Activated naive CD8-positive, alpha-beta T cell treated with anti-CD3 and anti-CD28 coated beads, Interleukin-2, amount 50 U/mL, for 24 hours (primary cell): ENCODE results near the gene ZSCAN5B.
"Not testable (repeated sequence)": the region's sequence is repeated elsewhere in the genome, so short reads cannot be mapped to it uniquely, and the experiment has no call there.

Experiments used
- ATAC-seq: fragments of 150-1000 bp; cut with Tn5 transposase; one replicate; pipeline ENCODE4 v1.10.0; 2021
- DNase-seq: peaks from one replicate; pipeline ENCODE4 v3.0.0; 2021
- H3K27ac Mint-ChIP-seq: one replicate; pipeline ENCODE4 v1.8.0; 2021; ENCODE audit warnings: mild to moderate bottlenecking, mixed read lengths
- H3K27me3 Mint-ChIP-seq: one replicate; pipeline ENCODE4 v1.8.0; 2021; ENCODE audit warnings: mixed read lengths
- H3K36me3 Mint-ChIP-seq: one replicate; pipeline ENCODE4 v1.8.0; 2021; ENCODE audit warnings: low read depth, mixed read lengths
- H3K4me1 Mint-ChIP-seq: one replicate; pipeline ENCODE4 v1.8.0; 2021; ENCODE audit warnings: mixed read lengths
- H3K4me3 Mint-ChIP-seq: one replicate; pipeline ENCODE4 v1.8.0; 2021; ENCODE audit warnings: mild to moderate bottlenecking, moderate library complexity, mixed read lengths
- H3K9me3 Mint-ChIP-seq: one replicate; pipeline ENCODE4 v1.8.0; 2021; ENCODE audit warnings: mixed read lengths

Gene ZSCAN5B, protein sequence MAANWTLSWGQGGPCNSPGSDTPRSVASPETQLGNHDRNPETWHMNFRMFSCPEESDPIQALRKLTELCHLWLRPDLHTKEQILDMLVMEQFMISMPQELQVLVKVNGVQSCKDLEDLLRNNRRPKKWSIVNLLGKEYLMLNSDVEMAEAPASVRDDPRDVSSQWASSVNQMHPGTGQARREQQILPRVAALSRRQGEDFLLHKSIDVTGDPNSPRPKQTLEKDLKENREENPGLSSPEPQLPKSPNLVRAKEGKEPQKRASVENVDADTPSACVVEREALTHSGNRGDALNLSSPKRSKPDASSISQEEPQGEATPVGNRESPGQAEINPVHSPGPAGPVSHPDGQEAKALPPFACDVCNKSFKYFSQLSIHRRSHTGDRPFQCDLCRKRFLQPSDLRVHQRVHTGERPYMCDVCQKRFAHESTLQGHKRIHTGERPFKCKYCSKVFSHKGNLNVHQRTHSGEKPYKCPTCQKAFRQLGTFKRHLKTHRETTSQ

GRCh38 chr19:56197646-56198045 lies at the start of gene ZSCAN5B:
TSS of gene ZSCAN5B (minus strand) at chr19:56197783. CDS start at chr19:56193052, 4,731 bp downstream.
- not testable (repeated sequence) for H3K4me3 Mint-ChIP-seq, ATAC-seq, H3K27me3 Mint-ChIP-seq, DNase-seq, H3K36me3 Mint-ChIP-seq, H3K9me3 Mint-ChIP-seq, H3K4me1 Mint-ChIP-seq, H3K27ac Mint-ChIP-seq

DNA sequence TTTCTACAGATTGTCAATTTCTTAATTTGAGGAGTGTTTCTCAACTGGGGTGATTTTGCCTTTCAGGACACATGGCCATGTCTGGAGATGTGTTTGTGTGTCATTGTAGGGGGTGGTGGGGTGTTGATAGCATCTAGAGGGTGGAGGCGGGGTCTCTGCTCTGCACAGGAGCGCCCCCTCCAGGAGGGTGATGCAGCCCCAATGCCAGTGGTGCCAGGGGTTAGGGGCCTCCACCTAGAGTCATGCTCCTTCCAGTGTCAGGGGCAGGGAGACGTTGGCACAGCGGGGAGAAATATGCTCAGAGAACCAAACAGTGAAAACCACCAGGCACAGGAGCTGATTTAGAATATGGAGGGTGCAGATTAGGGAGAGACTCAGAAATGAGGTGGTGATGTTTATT lies 48.2 kb upstream of the ZSCAN5B start:
- H3K27ac Mint-ChIP-seq, ATAC-seq, H3K9me3 Mint-ChIP-seq: not testable (repeated sequence)

GRCh38 chr19:56245121-56245740 lies 47.6 kb upstream of the ZSCAN5B start:
- no peak for ATAC-seq
- DNase-seq, result no peak
- no peaks in the 10 kb centered on the region for H3K27me3 Mint-ChIP-seq
- no peak overlapping the region for H3K4me3 Mint-ChIP-seq
- H3K4me1 Mint-ChIP-seq, result no peaks in the 10 kb centered on the region
- H3K27ac Mint-ChIP-seq, result no peak overlapping the region
- H3K9me3 Mint-ChIP-seq, result no peaks in the 10 kb centered on the region
- H3K36me3 Mint-ChIP-seq, result no peaks in the 10 kb centered on the region

More for the DNA sequence above, 48.2 kb upstream of the ZSCAN5B start:
- H3K27me3 Mint-ChIP-seq, H3K4me3 Mint-ChIP-seq, DNase-seq, H3K4me1 Mint-ChIP-seq, H3K36me3 Mint-ChIP-seq: not testable (repeated sequence)

DNA sequence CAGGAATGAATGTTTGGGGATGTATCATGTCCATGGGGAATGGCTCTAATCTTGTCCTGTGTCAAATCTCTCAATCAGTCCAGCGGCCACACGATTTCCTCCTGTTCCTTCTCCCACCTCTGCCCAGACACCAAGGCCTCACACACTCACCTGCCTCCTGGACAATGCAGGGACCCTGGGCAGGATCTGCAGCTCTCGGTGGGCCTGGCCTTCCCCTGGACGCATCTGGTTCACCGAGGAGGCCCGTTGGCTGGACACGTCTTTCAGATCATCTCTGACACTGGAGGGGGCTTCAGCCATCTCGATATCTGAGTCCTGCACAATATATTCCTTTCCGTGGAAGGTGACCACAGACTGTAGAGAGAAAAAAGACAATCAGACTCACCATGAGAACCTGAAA lies 25.9 kb upstream of the ZSCAN5B start:
- no peak for ATAC-seq
- no peaks in the 10 kb centered on the region for H3K9me3 Mint-ChIP-seq
- H3K27ac Mint-ChIP-seq, result no peak overlapping the region
- no peaks in the 10 kb centered on the region for H3K4me1 Mint-ChIP-seq
- no peak overlapping the region for H3K4me3 Mint-ChIP-seq
- DNase-seq, result no peak
- H3K36me3 Mint-ChIP-seq, result peaks cover 2% of the 10 kb centered on the region
- H3K27me3 Mint-ChIP-seq, result peaks cover 2% of the 10 kb centered on the region

GRCh38 chr19:56222901-56223300 lies 25.3 kb upstream of the ZSCAN5B start:
- H3K27ac Mint-ChIP-seq, result no peak overlapping the region
- peaks cover 5% of the 10 kb centered on the region for H3K27me3 Mint-ChIP-seq
- no peak for ATAC-seq
- H3K4me3 Mint-ChIP-seq, result no peak overlapping the region
- no peaks in the 10 kb centered on the region for H3K9me3 Mint-ChIP-seq
- H3K4me1 Mint-ChIP-seq, result peaks cover 2% of the 10 kb centered on the region
- DNase-seq, result no peak
- peaks cover 2% of the 10 kb centered on the region for H3K36me3 Mint-ChIP-seq

DNA sequence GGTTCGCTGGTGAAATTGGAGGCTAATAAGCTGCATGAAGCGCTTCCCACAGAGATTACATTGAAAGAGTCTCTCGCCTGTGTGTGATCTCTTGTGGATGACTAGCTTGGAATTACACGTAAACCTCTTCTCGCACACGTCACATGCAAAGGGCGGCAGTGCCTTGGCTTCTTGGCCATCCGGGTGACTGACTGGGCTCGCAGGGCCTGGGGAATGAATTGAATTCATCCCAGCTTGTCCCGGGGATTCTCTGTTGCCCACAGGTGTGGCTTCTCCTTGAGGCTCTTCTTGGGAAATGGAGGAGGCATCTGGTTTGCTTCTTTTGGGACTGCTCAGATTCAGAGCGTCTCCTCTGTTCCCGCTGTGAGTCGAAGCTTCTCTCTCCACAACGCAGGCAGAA lies 24.3 kb upstream of the ZSCAN5B start:
- no peak for ATAC-seq

GRCh38 chr19:56221442-56221841 lies 23.9 kb upstream of the ZSCAN5B start:
- DNase-seq, H3K27ac Mint-ChIP-seq, H3K4me3 Mint-ChIP-seq, H3K36me3 Mint-ChIP-seq, H3K4me1 Mint-ChIP-seq, ATAC-seq, H3K9me3 Mint-ChIP-seq: not testable (repeated sequence)
- peaks cover 14% of the 10 kb centered on the region for H3K27me3 Mint-ChIP-seq

More for the DNA sequence above, 24.3 kb upstream of the ZSCAN5B start:
- no peak overlapping the region for H3K4me3 Mint-ChIP-seq
- H3K4me1 Mint-ChIP-seq, result peaks cover 2% of the 10 kb centered on the region
- no peak for DNase-seq
- H3K9me3 Mint-ChIP-seq, result no peaks in the 10 kb centered on the region
- H3K36me3 Mint-ChIP-seq, result peaks cover 2% of the 10 kb centered on the region
- H3K27ac Mint-ChIP-seq, result no peak overlapping the region
- H3K27me3 Mint-ChIP-seq, result peaks cover 10% of the 10 kb centered on the region

DNA sequence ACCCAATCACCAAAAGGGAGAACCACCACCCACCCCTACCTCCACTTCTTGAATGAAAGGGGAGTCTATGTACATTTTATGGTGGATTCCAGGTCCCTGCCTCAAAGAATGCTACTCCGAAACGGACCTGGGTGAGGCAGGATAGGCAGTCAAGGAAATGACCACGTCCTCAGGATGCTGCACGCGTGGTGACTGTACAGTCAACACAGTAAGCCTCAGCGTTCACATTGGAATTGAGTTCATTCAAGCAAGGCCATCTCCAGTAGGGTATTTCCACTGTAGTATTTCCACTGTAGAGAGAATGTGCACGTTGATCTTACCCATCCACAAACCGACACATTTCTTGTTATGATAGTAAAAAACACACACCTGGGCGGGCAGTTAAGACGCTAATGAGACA lies 21.4 kb upstream of the ZSCAN5B start:
- no peak for DNase-seq
- Mint-ChIP-seq H3K4me1 (peaks cover 2% of the 10 kb centered on the region), H3K9me3 (no peaks in the 10 kb centered on the region), H3K27me3 (peaks cover 32% of the 10 kb centered on the region), H3K27ac (no peak overlapping the region), H3K36me3 (peaks cover 2% of the 10 kb centered on the region), H3K4me3 (no peak overlapping the region)
- no peak for ATAC-seq

GRCh38 chr19:56217039-56217949 lies 19.7 kb upstream of the ZSCAN5B start:
- no peak overlapping the region for H3K4me3 Mint-ChIP-seq

GRCh38 chr19:56211718-56212117 lies 14.1 kb upstream of the ZSCAN5B start:
- Mint-ChIP-seq H3K4me1 (no peaks in the 10 kb centered on the region), H3K9me3 (no peaks in the 10 kb centered on the region), H3K4me3 (no peak overlapping the region), H3K27ac (no peak overlapping the region), H3K27me3 (peaks cover 25% of the 10 kb centered on the region), H3K36me3 (no peaks in the 10 kb centered on the region)
- DNase-seq (no peak), ATAC-seq (no peak)

More at GRCh38 chr19:56217039-56217949, 19.7 kb upstream of the ZSCAN5B start:
- DNase-seq, result no peak
- ATAC-seq, result no peak
- Mint-ChIP-seq H3K4me1 (peaks cover 2% of the 10 kb centered on the region), H3K36me3 (peaks cover 2% of the 10 kb centered on the region), H3K9me3 (no peaks in the 10 kb centered on the region), H3K27me3 (peaks cover 32% of the 10 kb centered on the region), H3K27ac (no peak overlapping the region)

GRCh38 chr19:56210036-56210435 lies 12.5 kb upstream of the ZSCAN5B start:
- not testable (repeated sequence) for H3K36me3 Mint-ChIP-seq, ATAC-seq, H3K9me3 Mint-ChIP-seq, H3K4me3 Mint-ChIP-seq, DNase-seq, H3K4me1 Mint-ChIP-seq, H3K27ac Mint-ChIP-seq
- H3K27me3 Mint-ChIP-seq, result peaks cover 12% of the 10 kb centered on the region

DNA sequence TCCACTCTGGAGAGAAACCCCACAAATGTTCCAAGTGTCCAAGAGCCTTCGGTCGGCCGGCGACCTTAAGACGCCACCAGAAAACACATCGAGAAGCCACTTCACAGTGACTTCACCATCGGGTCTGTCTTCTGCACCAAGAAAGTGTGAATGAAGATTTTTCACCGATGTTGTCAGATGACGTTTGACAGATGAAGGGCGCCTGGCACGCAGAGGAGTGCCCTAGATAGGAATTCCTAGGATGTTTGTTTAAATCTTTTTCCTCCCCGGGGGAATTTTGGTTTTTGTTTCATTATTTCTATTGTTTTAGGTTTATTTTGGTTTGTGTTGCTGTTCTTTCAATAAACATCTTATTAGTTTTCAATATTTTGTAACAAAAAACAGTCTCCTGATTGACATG lies 11.5 kb upstream of the ZSCAN5B start:
- Mint-ChIP-seq H3K36me3 (no peaks in the 10 kb centered on the region), H3K4me1 (no peaks in the 10 kb centered on the region), H3K27ac (no peak overlapping the region), H3K4me3 (no peak overlapping the region), H3K27me3 (peaks cover 6% of the 10 kb centered on the region), H3K9me3 (no peaks in the 10 kb centered on the region)
- DNase-seq (no peak), ATAC-seq (no peak)

DNA sequence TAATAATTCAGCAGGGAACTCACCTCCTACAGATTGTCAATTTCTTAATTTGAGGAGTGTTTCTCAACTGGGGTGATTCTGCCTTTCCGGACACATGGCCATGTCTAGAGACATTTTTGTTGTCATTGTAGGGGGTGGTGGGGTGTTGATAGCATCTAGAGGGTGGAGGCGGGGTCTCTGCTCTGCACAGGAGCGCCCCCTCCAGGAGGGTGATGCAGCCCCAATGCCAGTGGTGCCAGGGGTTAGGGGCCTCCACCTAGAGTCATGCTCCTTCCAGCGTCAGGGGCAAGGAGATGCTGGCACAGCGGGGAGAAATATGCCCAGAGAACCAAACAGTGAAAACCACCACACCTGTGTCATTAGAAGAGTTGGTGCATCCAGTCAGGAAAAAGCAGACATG lies 10.0 kb upstream of the ZSCAN5B start:
- not testable (repeated sequence) for DNase-seq, H3K27me3 Mint-ChIP-seq, H3K4me3 Mint-ChIP-seq, ATAC-seq, H3K9me3 Mint-ChIP-seq, H3K4me1 Mint-ChIP-seq, H3K27ac Mint-ChIP-seq, H3K36me3 Mint-ChIP-seq

DNA sequence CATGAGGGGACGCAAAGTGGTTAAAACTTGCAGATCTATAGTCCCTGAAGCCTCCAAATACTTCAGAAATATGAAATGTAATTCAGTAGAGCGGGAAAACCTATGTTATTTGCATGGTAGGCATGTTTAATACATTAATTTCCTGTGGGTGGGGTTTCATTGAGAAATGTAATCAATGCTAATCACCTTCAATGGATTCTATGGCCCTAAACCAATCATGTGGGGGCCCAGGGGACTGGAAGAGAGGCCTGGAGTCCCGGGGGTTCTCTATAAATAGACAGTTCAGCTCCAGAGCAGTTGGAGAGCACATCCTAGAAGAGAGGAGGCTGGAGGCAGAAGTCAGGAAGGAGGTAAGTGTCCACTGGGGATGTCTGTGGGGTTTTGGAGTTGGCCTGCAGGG lies 4.4 kb upstream of the ZSCAN5B start, which contains the start of gene ZSCAN5C:
Gene ZSCAN5C, plus strand, starts transcription at position 301 of the 400 bp plus-strand sequence. CDS start 3,641 bp downstream, outside the sequence.
- no peaks in the 10 kb centered on the region for H3K4me1 Mint-ChIP-seq
- H3K4me3 Mint-ChIP-seq, result no peak within 1 kb of the TSS
- ATAC-seq, result no peak

More for the DNA sequence above, 4.4 kb upstream of the ZSCAN5B start, which contains the start of gene ZSCAN5C:
- no peak for DNase-seq
- Mint-ChIP-seq H3K36me3 (no peaks in the 10 kb centered on the region), H3K27ac (no peak within 1 kb of the TSS), H3K9me3 (no peaks in the 10 kb centered on the region), H3K27me3 (peaks cover 8% of the 10 kb centered on the region)
